RWPE2 (cell line): ENCODE measurements around the gene SPTBN2.

ENCODE experiments used
- ATAC-seq: fragments of 200-7000 bp; cut with Tn5 transposase; 3 replicates; pipeline ENCODE4 v1.9.1; 2021; ENCODE audit warnings: low read depth
- DNase-seq: peaks from one replicate; pipeline ENCODE4 v3.0.0-alpha.2; 2020; ENCODE audit warnings: low spot score
- H3K27ac ChIP-seq: fragments of 450-650 bp; 2 replicates; pipeline ENCODE4 v1.5.1; 2017; ENCODE audit warnings: mild to moderate bottlenecking; ENCODE audit not compliant: poor library complexity, severe bottlenecking
- H3K27me3 ChIP-seq: fragments of 250-450 bp; sonication (Bioruptor Pico); 2 replicates; pipeline ENCODE4 v1.5.1; 2021; ENCODE audit warnings: mild to moderate bottlenecking, moderate library complexity; ENCODE audit not compliant: insufficient read depth, poor library complexity, severe bottlenecking
- H3K36me3 ChIP-seq: fragments of 250-450 bp; sonication (Bioruptor Pico); 2 replicates; pipeline ENCODE4 v1.5.1; 2020; ENCODE audit warnings: low read depth, mild to moderate bottlenecking, moderate library complexity
- H3K4me1 ChIP-seq: fragments of 250-450 bp; sonication (Bioruptor Pico); 2 replicates; pipeline ENCODE4 v1.5.1; 2021; ENCODE audit warnings: mild to moderate bottlenecking, moderate library complexity; ENCODE audit not compliant: insufficient read depth, poor library complexity, severe bottlenecking
- H3K4me3 ChIP-seq: fragments of 250-450 bp; sonication (Bioruptor Pico); 2 replicates; pipeline ENCODE4 v1.5.1; 2021; ENCODE audit warnings: mild to moderate bottlenecking, moderate library complexity; ENCODE audit not compliant: severe bottlenecking
- H3K9me3 ChIP-seq: fragments of 250-450 bp; sonication (Bioruptor Pico); 2 replicates; pipeline ENCODE4 v1.5.1; 2021; ENCODE audit warnings: mild to moderate bottlenecking, moderate library complexity; ENCODE audit not compliant: severe bottlenecking
- CTCF ChIP-seq: fragments of 450-650 bp; IDR thresholded peaks from one replicate; pipeline ENCODE4 v1.5.1; 2017; ENCODE audit warnings: mild to moderate bottlenecking, moderate library complexity; ENCODE audit not compliant: poor library complexity, severe bottlenecking

Gene SPTBN2

GRCh38 chr11:66663741-66664296 lies 65.2 kb downstream of the SPTBN2 start:
- Histone ChIP-seq H3K4me1 (no peaks in the 10 kb centered on the region), H3K27me3 (no peaks in the 10 kb centered on the region), H3K4me3 (no peak overlapping the region), H3K36me3 (peaks cover 90% of the 10 kb centered on the region), H3K27ac (no peak overlapping the region), H3K9me3 (no peaks in the 10 kb centered on the region)
- DNase-seq: no peak
- ATAC-seq: no peak
- no peak for TF ChIP-seq CTCF

GRCh38 chr11:66659763-66660162 lies 69.3 kb downstream of the SPTBN2 start:
- TF ChIP-seq CTCF: no peak
- DNase-seq: no peak
- peaks cover 75% of the 10 kb centered on the region for H3K36me3 ChIP-seq

GRCh38 chr11:66653123-66653522 lies 75.9 kb downstream of the SPTBN2 start:
- TF ChIP-seq CTCF: no peak
- DNase-seq (no peak), ATAC-seq (peak; percentile 36; the same call in 2 of the 3 replicates)
- Histone ChIP-seq H3K9me3 (no peaks in the 10 kb centered on the region), H3K36me3 (peaks cover 76% of the 10 kb centered on the region), H3K27me3 (no peaks in the 10 kb centered on the region), H3K27ac (no peak overlapping the region), H3K4me3 (no peak overlapping the region), H3K4me1 (no peaks in the 10 kb centered on the region)

More at GRCh38 chr11:66659763-66660162, 69.3 kb downstream of the SPTBN2 start:
- no peaks in the 10 kb centered on the region for H3K27me3 ChIP-seq
- no peaks in the 10 kb centered on the region for H3K9me3 ChIP-seq
- H3K4me3 ChIP-seq: no peak overlapping the region
- no peaks in the 10 kb centered on the region for H3K4me1 ChIP-seq
- no peak overlapping the region for H3K27ac ChIP-seq
- ATAC-seq: no peak

GRCh38 chr11:66652651-66653050 lies 76.4 kb downstream of the SPTBN2 start:
- Histone ChIP-seq H3K4me3 (no peak overlapping the region), H3K27ac (no peak overlapping the region), H3K9me3 (no peaks in the 10 kb centered on the region), H3K27me3 (no peaks in the 10 kb centered on the region), H3K4me1 (no peaks in the 10 kb centered on the region), H3K36me3 (peaks cover 76% of the 10 kb centered on the region)
- ATAC-seq (no peak), DNase-seq (no peak)
- no peak for TF ChIP-seq CTCF

GRCh38 chr11:66651016-66651415 lies 78.0 kb downstream of the SPTBN2 start:
- peaks cover 79% of the 10 kb centered on the region for H3K36me3 ChIP-seq
- H3K27ac ChIP-seq: no peak overlapping the region
- H3K27me3 ChIP-seq: no peaks in the 10 kb centered on the region
- H3K4me3 ChIP-seq: no peak overlapping the region
- H3K9me3 ChIP-seq: no peaks in the 10 kb centered on the region
- peak; percentile 19; the same call in 1 of the 3 replicates for ATAC-seq
- no peaks in the 10 kb centered on the region for H3K4me1 ChIP-seq
- DNase-seq: no peak
- no peak for TF ChIP-seq CTCF
